ENCODE data around the gene STRIT1. TPM values are rescaled to one million over a fixed set of nuclear protein-coding genes. Genes with fewer than 3 reads are reported as not detected.

Gene STRIT1
- not detected in 2 replicates for total RNA-seq (2021)
- Bru-seq, nascent RNA, result not detected
- percentile 27 among the genes with signal in this experiment for BruChase-seq, experiment 1, labeled RNA remaining after a 2-hour chase
- percentile 20 among the genes with signal in this experiment for BruChase-seq, experiment 2, labeled RNA remaining after a 6-hour chase
- long read RNA-seq, result 0 reads

DNA sequence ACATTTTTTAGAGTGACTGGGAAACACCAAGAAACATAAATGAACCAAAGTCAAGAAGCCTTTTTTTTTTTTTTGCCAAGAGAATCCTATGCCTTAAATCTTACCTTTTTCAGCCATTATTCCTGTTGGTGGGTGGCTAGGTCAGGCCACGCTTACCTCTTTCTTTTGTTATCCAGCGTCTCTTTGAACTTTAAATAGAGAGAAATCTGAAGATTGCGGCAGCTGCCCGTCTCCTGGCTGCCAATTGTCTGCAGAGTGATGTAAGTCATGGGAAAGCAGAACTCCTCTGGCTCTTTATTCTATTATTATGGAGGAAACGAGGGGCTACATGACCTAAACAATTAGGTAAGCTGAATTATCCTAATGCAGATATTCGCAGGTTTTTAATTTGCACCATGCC is at the start of gene STRIT1:
TSS of gene STRIT1 (minus strand) at position 168 of the 400 bp plus-strand sequence.
- H3K27me3 ChIP-seq (replicated peaks; ENCODE audit: insufficient read depth, low read depth, low read length, poor library complexity), result no peaks in the 10 kb centered on the region
- peaks cover 4% of the 10 kb centered on the region for H3K9me3 ChIP-seq (ENCODE audit: low read depth, low read length, poor library complexity, severe bottlenecking)
- H3K36me3 ChIP-seq (ENCODE audit: insufficient read depth, low read length, poor library complexity, severe bottlenecking), result no peaks in the 10 kb centered on the region
- H3K4me3 ChIP-seq (ENCODE audit: low read depth, low read length, poor library complexity, severe bottlenecking), result no peak within 1 kb of the TSS
- H3K4me1 ChIP-seq (ENCODE audit: insufficient read depth, low read length, poor library complexity, severe bottlenecking), result no peaks in the 10 kb centered on the region
- ChIA-PET CTCF (no interaction called here), POLR2A (ENCODE audit: low non-redundant PET) (no interaction called here)
- DNase-seq (ENCODE audit: low spot score), result no peak
- no peak within 1 kb of the TSS for H3K27ac ChIP-seq (ENCODE audit: low read depth, low read length, poor library complexity, severe bottlenecking)
- no TSS peak for BruUV-seq (replicated peaks)
- no peak for TF ChIP-seq EZH2 (IDR thresholded peaks at IDR 0.05; ENCODE audit: borderline replicate concordance, low read depth, low read length, poor library complexity, severe bottlenecking)
- TF ChIP-seq, protein P1, sequence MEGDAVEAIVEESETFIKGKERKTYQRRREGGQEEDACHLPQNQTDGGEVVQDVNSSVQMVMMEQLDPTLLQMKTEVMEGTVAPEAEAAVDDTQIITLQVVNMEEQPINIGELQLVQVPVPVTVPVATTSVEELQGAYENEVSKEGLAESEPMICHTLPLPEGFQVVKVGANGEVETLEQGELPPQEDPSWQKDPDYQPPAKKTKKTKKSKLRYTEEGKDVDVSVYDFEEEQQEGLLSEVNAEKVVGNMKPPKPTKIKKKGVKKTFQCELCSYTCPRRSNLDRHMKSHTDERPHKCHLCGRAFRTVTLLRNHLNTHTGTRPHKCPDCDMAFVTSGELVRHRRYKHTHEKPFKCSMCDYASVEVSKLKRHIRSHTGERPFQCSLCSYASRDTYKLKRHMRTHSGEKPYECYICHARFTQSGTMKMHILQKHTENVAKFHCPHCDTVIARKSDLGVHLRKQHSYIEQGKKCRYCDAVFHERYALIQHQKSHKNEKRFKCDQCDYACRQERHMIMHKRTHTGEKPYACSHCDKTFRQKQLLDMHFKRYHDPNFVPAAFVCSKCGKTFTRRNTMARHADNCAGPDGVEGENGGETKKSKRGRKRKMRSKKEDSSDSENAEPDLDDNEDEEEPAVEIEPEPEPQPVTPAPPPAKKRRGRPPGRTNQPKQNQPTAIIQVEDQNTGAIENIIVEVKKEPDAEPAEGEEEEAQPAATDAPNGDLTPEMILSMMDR (conservative IDR thresholded peaks at IDR 0.05; ENCODE audit: low read depth, low read length), result no peak
- intact Hi-C loops (cut with micrococcal nuclease; ENCODE audit: unreplicated experiment), result no loop called here

DNA sequence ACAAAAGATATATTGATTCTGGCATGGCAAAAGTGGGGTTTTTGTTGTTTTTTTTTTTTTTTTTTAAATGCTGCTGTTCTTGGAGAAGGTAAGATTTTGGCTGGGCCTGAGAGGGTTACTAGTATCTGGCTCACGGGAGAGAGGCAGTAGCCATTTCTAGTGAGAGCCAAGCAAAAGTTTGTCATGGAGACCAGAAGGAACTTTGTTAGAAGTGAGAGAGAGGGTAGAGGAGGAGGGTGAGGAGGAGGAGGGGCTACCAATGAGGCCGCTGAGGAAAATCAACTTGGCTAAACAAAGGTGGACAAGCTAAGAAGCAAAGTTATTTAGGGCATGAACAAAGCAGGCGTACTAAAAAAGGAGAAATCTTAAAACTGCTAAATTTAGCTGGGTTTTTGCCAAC is 48.9 kb upstream of the STRIT1 start:
- Histone ChIP-seq H3K27me3 (replicated peaks; ENCODE audit: insufficient read depth, low read depth, low read length, poor library complexity) (no peaks in the 10 kb centered on the region), H3K36me3 (ENCODE audit: insufficient read depth, low read length, poor library complexity, severe bottlenecking) (no peaks in the 10 kb centered on the region), H3K9me3 (ENCODE audit: low read depth, low read length, poor library complexity, severe bottlenecking) (no peaks in the 10 kb centered on the region), H3K27ac (ENCODE audit: low read depth, low read length, poor library complexity, severe bottlenecking) (no peak overlapping the region), H3K4me1 (ENCODE audit: insufficient read depth, low read length, poor library complexity, severe bottlenecking) (no peaks in the 10 kb centered on the region), H3K4me3 (ENCODE audit: low read depth, low read length, poor library complexity, severe bottlenecking) (no peak overlapping the region)
- no peak for DNase-seq (ENCODE audit: low spot score)
- ChIA-PET CTCF (no interaction called here), POLR2A (ENCODE audit: low non-redundant PET) (interaction anchor here (0.7 kb wide), 1 partner anchor 121 kb away, joined by 13 read pairs; no protein-coding TSS in a partner anchor)
- no TSS peak for BruUV-seq (replicated peaks)
- intact Hi-C loops (cut with micrococcal nuclease; ENCODE audit: unreplicated experiment), result no loop called here
- TF ChIP-seq, protein P1 (conservative IDR thresholded peaks at IDR 0.05; ENCODE audit: low read depth, low read length), result no peak
- no peak for TF ChIP-seq EZH2 (IDR thresholded peaks at IDR 0.05; ENCODE audit: borderline replicate concordance, low read depth, low read length, poor library complexity, severe bottlenecking)

DNA sequence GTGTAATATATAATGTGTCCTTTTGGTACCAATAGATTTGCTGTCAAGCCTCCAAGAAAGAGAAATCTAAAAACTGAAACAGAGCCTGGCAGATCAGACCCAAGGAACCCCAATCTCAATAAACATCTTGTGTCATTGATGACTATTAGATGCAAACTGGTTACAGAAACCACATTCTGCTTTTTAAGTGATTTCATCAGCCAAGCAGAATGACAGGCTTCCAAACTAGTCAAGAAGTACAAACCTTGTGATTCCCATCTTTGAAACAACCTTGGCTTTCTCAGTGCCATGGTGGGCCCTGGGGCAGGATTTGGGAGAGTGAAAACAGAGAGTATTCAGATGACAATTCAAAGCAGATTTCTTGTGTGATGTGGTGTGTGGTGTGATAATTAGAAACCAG is 45.6 kb upstream of the STRIT1 start:
- ChIA-PET CTCF (no interaction called here), POLR2A (ENCODE audit: low non-redundant PET) (no interaction called here)
- H3K9me3 ChIP-seq (ENCODE audit: low read depth, low read length, poor library complexity, severe bottlenecking), result no peaks in the 10 kb centered on the region
- no peaks in the 10 kb centered on the region for H3K36me3 ChIP-seq (ENCODE audit: insufficient read depth, low read length, poor library complexity, severe bottlenecking)
- no TSS peak for BruUV-seq (replicated peaks)
- H3K27me3 ChIP-seq (replicated peaks; ENCODE audit: insufficient read depth, low read depth, low read length, poor library complexity), result no peaks in the 10 kb centered on the region
- no peak for TF ChIP-seq EZH2 (IDR thresholded peaks at IDR 0.05; ENCODE audit: borderline replicate concordance, low read depth, low read length, poor library complexity, severe bottlenecking)
- TF ChIP-seq, protein P1 (conservative IDR thresholded peaks at IDR 0.05; ENCODE audit: low read depth, low read length), result no peak
- H3K27ac ChIP-seq (ENCODE audit: low read depth, low read length, poor library complexity, severe bottlenecking), result no peak overlapping the region
- H3K4me1 ChIP-seq (ENCODE audit: insufficient read depth, low read length, poor library complexity, severe bottlenecking), result no peaks in the 10 kb centered on the region
- intact Hi-C loops (cut with micrococcal nuclease; ENCODE audit: unreplicated experiment), result no loop called here
- H3K4me3 ChIP-seq (ENCODE audit: low read depth, low read length, poor library complexity, severe bottlenecking), result no peak overlapping the region
- no peak for DNase-seq (ENCODE audit: low spot score)
